NCI-H1048 (cell line): ENCODE measurements around the gene TMEM62.

Source experiments
- DNase-seq: peaks from one replicate; lab custom pipeline; 2025; lab: John Stamatoyannopoulos, UW

Gene TMEM62

DNA sequence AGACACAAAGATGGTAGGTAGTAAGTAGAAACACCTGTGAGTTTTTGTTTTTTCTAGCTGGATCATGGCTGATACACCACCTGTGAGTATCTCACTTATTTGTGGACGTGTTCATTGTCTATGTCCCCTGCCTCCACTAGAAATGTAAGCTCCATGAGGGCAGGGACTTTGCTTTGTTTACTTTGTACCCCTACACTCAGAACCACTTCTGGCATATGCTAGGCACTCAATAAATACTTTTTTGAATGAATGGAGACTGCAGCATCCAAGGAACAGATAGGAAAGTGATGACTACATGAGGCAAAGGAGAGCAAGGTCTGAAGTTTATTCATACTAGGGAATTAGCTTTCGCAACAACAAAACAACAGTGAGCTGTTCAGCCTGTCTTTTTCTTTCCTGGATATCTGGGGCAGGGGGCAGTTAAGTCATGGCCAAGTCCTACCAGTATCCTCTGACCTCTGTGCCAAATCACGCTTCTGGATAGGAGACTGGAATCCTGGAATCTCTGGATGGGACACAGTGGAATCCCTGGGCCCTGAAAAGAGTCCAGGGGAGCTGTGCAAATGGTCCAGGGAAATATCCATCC lies 99.0 kb downstream of the TMEM62 start:
- DNase-seq = no peak
